AG09319 (cell line): ENCODE results near the gene C5AR1.

Experiments
- DNase-seq: peaks from one replicate; pipeline ENCODE4 v3.0.0-alpha.2; 2010; ENCODE audit warnings: low read depth; ENCODE audit errors: extremely low read depth
- TF ChIP-seq, protein P1 (sequence below): IDR thresholded peaks from 2 replicates; pipeline ENCODE4 v1.5.1; 2011; ENCODE audit warnings: low read depth, mild to moderate bottlenecking, inconsistent platforms, low read length, moderate library complexity

C5AR1 gene

DNA sequence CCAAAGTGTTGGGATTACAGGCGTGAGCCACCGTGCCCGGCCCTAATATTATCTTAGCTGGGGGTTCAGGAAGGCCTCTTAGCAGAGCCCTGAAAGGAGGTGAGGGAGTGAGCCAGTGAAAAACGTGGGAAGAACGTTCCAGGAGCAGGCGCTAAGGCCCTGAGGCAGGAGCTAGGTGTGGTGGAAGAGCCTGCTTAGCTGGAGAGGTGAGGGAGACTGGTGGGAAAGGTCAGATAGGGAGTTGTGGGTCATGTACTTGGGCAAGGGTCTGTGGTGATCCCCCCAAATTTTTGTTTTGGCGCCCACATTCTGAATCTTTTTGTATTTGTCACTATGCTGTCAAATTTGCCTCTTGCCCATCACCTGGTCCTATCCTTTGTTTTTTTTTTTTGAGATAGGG, 40.1 kb upstream of the C5AR1 start:
- TF ChIP-seq, protein P1, sequence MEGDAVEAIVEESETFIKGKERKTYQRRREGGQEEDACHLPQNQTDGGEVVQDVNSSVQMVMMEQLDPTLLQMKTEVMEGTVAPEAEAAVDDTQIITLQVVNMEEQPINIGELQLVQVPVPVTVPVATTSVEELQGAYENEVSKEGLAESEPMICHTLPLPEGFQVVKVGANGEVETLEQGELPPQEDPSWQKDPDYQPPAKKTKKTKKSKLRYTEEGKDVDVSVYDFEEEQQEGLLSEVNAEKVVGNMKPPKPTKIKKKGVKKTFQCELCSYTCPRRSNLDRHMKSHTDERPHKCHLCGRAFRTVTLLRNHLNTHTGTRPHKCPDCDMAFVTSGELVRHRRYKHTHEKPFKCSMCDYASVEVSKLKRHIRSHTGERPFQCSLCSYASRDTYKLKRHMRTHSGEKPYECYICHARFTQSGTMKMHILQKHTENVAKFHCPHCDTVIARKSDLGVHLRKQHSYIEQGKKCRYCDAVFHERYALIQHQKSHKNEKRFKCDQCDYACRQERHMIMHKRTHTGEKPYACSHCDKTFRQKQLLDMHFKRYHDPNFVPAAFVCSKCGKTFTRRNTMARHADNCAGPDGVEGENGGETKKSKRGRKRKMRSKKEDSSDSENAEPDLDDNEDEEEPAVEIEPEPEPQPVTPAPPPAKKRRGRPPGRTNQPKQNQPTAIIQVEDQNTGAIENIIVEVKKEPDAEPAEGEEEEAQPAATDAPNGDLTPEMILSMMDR: no peak
- DNase-seq: no peak

DNA sequence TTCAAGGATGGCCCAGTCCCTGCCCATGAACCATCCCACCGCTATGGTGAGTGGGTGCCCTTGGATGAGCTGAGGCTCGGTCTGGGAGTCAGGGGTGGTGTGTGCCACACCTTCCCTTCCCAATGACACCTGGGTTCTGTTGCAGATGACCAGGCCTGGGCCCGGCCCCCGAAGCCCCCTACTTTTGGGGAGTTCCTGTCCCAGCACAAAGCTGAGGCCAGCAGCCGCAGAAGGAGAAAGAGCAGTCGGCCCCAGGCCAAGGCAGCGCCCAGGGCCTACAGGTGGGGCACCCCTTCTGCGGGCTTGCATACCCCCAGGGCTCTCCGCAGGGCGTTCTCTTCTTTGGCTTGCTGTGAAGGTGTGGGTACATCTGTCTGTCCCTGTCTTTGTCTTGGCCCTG, 39.3 kb upstream of the C5AR1 start:
- TF ChIP-seq, protein P1: no peak
- DNase-seq: no peak

DNA sequence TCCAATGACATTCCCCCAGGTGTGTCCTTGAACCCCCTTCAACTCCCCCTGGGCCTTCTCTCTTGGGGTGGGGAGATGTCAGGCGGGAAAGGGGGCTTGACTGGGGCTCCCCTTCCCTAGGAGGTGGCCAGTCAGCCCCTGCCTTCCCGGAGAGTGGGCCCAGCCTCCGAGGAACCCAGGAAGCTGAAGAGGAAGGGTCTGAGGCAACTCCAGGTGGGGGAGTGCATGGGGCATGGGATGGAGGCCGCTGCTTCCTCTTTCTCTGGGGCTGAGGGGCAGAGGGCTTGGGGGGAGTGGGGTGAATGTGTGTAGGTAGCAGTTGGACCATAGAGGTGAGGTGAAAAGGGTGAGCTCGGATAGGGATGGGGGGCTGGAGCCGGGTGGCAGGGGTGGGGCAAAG, 37.7 kb upstream of the C5AR1 start:
- no peak for DNase-seq
- TF ChIP-seq, protein P1: no peak

DNA sequence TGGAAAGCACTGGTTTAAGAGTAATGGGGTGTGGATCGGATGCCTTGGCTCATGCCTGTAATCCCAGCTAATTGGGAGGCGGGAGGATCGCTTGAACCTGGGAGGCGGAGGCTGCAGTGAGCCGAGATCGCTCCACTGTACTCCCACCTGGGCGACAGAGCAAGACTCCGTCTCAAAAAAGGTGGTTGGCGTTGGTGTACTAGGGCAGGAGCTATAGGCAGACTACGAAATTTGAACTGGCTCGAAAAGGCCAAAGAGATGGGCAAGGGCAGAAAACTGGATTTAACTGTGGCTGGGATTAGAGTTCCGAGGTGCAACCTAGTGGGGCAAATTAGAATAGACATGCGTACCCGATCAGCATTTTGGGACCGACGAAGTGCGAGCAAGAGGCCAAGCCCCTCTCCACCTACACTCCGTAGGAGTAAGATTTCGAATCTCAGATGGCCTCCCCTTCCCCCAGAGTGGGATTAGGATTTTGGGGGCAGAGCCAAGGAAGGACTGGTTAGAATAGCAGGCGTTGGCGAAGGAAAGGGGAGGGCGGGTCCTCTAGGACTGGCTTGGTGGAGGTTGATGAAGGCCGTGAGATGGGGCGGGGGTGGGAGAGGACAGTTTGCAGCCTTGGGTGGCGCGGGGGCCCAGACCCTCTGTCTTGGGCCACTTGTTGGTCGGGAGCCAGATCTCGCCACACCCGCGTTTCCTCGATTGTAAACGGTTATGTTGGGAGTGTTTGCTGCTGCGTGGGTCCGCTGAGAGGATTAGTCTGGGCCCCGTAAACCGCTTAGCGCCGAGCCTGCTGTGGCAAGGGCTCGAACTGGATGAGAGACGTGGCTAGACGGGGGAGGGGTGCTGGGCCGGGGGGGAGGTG, 37.0 kb upstream of the C5AR1 start:
- DNase-seq: no peak
- TF ChIP-seq, protein P1: no peak

DNA sequence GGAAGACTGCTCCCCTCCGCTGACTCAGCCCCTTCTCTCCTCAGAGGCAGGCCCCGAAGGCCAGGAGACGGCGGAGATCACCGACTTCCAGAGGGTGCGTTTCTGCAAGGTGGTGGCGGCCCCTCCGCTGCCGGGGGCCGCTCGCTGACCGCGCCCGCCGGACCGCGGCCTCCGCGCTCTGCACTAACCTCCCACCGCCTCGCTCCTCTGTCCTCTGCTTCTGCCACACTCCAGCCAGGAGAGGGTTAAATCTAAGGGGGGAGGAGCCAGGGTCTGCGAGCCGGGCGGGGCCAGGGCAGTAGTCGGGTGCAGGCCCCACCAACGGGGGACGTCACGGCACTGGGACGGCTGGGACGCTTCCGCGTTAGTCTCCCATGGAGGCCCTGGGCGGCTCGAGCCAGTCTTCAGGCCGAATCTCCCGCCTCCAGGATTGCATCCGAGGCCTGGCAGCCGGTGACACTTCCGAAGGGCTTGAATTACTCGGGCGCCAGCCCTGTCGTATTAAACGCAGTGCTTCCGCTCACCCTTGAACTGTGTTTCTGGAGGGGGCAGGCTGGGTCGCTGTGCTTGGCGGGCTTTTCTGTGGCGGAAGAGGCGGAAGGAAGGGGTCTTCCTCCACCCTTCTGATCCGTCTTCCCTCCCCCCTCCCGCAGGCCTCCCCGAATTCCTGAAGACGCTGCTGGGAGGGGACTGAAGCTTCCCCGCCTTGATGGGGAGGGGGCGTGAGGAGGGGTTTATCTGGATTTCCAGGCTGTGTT, 36.2 kb upstream of the C5AR1 start:
- TF ChIP-seq, protein P1: no peak
- peak; percentile 79 for DNase-seq

DNA sequence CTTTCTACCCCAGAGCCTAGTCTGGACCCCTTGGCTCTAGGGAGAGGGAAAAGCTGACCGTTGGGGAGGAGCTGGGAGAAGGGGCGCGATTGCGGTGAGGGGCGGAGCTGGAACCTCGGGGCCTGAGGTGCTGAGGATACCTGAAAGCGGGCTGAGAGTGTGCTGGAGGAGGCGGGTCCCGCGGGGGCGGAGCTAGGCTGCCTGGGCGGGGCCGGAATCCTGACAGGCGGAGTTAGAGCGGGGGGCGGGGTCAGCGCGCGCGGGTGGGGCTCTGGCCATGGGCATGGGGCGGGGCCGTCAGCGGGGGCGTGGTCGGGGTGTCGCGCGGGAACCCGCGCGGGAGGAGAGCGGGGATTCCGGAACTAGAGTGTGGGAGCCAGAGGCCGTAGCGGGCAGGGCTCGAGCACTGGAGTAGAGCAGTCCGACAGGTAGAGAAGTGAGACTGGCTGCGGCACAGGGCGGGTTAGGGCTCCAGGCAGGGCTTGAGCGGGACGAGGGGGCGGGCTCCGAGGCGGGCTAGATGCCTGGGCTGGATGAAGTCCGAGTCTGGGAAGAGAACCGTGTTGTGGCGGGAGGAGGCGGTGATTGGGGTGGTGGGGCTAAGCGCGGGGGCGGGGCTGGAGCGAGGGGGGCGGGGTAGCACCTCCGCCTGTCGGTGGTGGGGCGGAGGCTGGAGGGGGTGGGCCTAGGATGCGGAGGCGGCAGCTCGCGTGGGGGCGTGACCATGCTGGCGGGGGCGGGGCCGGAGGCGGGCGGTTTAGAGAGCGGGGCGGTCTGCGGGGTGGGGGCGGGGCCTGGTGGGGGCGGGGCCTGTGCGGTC, 35.4 kb upstream of the C5AR1 start, which contains the start of gene INAFM1:
Gene INAFM1 (plus strand): TSS at position 815 of the 820 bp plus-strand sequence. CDS start 35 bp downstream, outside the sequence.
- TF ChIP-seq, protein P1: no peak
- DNase-seq: peak; percentile 82
